HTR-8/SVneo (cell line): ENCODE data around the gene ME3.

ENCODE experiments used
- DNase-seq: peaks from one replicate; pipeline ENCODE4 v3.0.0; 2011; ENCODE audit warnings: low spot score, mixed read lengths; ENCODE audit not compliant: insufficient read length
- FAIRE-seq: peaks from 2 replicates; lab custom pipeline; 2011; peaks lifted over from hg19 to GRCh38; lab: Jason Lieb, UNC

Gene ME3

GRCh38 chr11:86592659-86593451 lies 79.6 kb downstream of the ME3 start:
- DNase-seq = peak; percentile 68
- peak; percentile 82 for FAIRE-seq

- DNase-seq (no peak), FAIRE-seq (no peak)
These were observed 80.3 kb downstream of the ME3 start for GRCh38 chr11:86592047-86592591.

GRCh38 chr11:86591631-86592030 lies 80.8 kb downstream of the ME3 start:
- DNase-seq (no peak), FAIRE-seq (no peak)

- DNase-seq = no peak
These were observed 82.4 kb downstream of the ME3 start for GRCh38 chr11:86589856-86590589.

GRCh38 chr11:86589204-86589603 lies 83.2 kb downstream of the ME3 start:
- FAIRE-seq (no peak), DNase-seq (no peak)

More at GRCh38 chr11:86589856-86590589, 82.4 kb downstream of the ME3 start:
- FAIRE-seq = no peak

GRCh38 chr11:86588566-86589090 lies 83.8 kb downstream of the ME3 start:
- DNase-seq (no peak), FAIRE-seq (no peak)

GRCh38 chr11:86587264-86588193 lies 84.9 kb downstream of the ME3 start:
- FAIRE-seq = no peak

GRCh38 chr11:86586307-86586706 lies 86.1 kb downstream of the ME3 start:
- DNase-seq (no peak), FAIRE-seq (no peak)

More at GRCh38 chr11:86587264-86588193, 84.9 kb downstream of the ME3 start:
- no peak for DNase-seq

- no peak for FAIRE-seq
These were observed 89.5 kb downstream of the ME3 start for GRCh38 chr11:86582898-86583297.

GRCh38 chr11:86580535-86580934 lies 91.9 kb downstream of the ME3 start:
- no peak for FAIRE-seq
- DNase-seq = no peak

More at GRCh38 chr11:86582898-86583297, 89.5 kb downstream of the ME3 start:
- DNase-seq = no peak

- no peak for FAIRE-seq
These were observed 93.0 kb downstream of the ME3 start for GRCh38 chr11:86579406-86579731.

GRCh38 chr11:86578727-86579405 lies 93.5 kb downstream of the ME3 start:
- no peak for FAIRE-seq
- no peak for DNase-seq

More at GRCh38 chr11:86579406-86579731, 93.0 kb downstream of the ME3 start:
- no peak for DNase-seq

GRCh38 chr11:86577644-86578636 lies 94.5 kb downstream of the ME3 start:
- DNase-seq (no peak), FAIRE-seq (peak; percentile 74)

- DNase-seq (no peak), FAIRE-seq (peak; percentile 9)
These were observed 95.3 kb downstream of the ME3 start for GRCh38 chr11:86576946-86577624.

GRCh38 chr11:86575927-86576326 lies 96.5 kb downstream of the ME3 start:
- DNase-seq (no peak), FAIRE-seq (no peak)

GRCh38 chr11:86575208-86575855 lies 97.1 kb downstream of the ME3 start:
- FAIRE-seq (no peak), DNase-seq (no peak)
